HT1080 (cell line): ENCODE measurements around the gene GTF2E1. TPM values are rescaled to one million over a fixed set of nuclear protein-coding genes. Genes with fewer than 3 reads are reported as not detected.
"Not testable (repeated sequence)": the region's sequence is repeated elsewhere in the genome, so short reads cannot be mapped to it uniquely, and the experiment has no call there.

ENCODE experiments used
- DNase-seq: peaks from one replicate; pipeline ENCODE4 v3.0.0-alpha.2; 2015; ENCODE audit warnings: low read depth
- polyA plus RNA-seq, 2 experiments: library from polyadenylated mRNA; depleted of rRNA; stranded (reverse); fragments of >200 nt; gene quantifications; 2 replicates each; pipeline ENCODE4 v1.2.3, GENCODE V29; 2015
- total RNA-seq: library from RNA; depleted of rRNA; stranded (reverse); fragments of >200 nt; shearing (Covaris generic); gene quantifications from 2 replicates; pipeline ENCODE4 v1.2.3, GENCODE V29; 2014; rRNA removed

The GTF2E1 gene
- 17.2 and 26.0 TPM in 2 replicates for total RNA-seq
- polyA plus RNA-seq (2015; cell fraction: cytosol; rRNA removed) = 21.0 and 25.4 TPM in 2 replicates
- 31.0 and 32.5 TPM in 2 replicates for polyA plus RNA-seq (2015; cell fraction: nucleus; rRNA removed)

- peak; percentile 100 for DNase-seq
Measured at GRCh38 chr3:120742198-120742848, at the start of gene GTF2E1, which contains the start of gene RABL3. Gene GTF2E1 (plus strand): TSS chr3:120742744. CDS start chr3:120750553, 7,809 bp downstream. Gene RABL3 (minus strand): TSS chr3:120742516. CDS start chr3:120742507, 9 bp downstream.

- DNase-seq = peak; percentile 42
Measured at GRCh38 chr3:120693439-120694171, 48.9 kb upstream of the GTF2E1 start.

- no peak for DNase-seq
Measured at GRCh38 chr3:120699333-120699732, 43.2 kb upstream of the GTF2E1 start.

GRCh38 chr3:120705884-120706582 lies 36.5 kb upstream of the GTF2E1 start:
- DNase-seq = no peak

GRCh38 chr3:120706950-120707349 lies 35.6 kb upstream of the GTF2E1 start:
- no peak for DNase-seq

GRCh38 chr3:120708408-120708807 lies 34.1 kb upstream of the GTF2E1 start:
- no peak for DNase-seq

GRCh38 chr3:120710369-120710768 lies 32.2 kb upstream of the GTF2E1 start:
- no peak for DNase-seq

GRCh38 chr3:120713262-120713661 lies 29.3 kb upstream of the GTF2E1 start:
- no peak for DNase-seq

GRCh38 chr3:120719167-120719834 lies 23.2 kb upstream of the GTF2E1 start:
- not testable (repeated sequence) for DNase-seq

GRCh38 chr3:120726791-120727190 lies 15.8 kb upstream of the GTF2E1 start:
- DNase-seq = no peak

GRCh38 chr3:120730576-120731542 lies 11.7 kb upstream of the GTF2E1 start:
- DNase-seq = no peak

GRCh38 chr3:120738006-120738405 lies 4.5 kb upstream of the GTF2E1 start:
- DNase-seq = not testable (repeated sequence)

- DNase-seq = no peak
Measured at GRCh38 chr3:120741320-120741719, 1.2 kb upstream of the GTF2E1 start.

- DNase-seq = no peak
Measured at GRCh38 chr3:120741837-120742197, 727 bp upstream of the GTF2E1 start.

GRCh38 chr3:120742849-120743365 lies 363 bp downstream of the GTF2E1 start:
- DNase-seq = no peak

GRCh38 chr3:120743556-120744195 lies 1.1 kb downstream of the GTF2E1 start:
- DNase-seq = peak; percentile 39

GRCh38 chr3:120745466-120745865 lies 2.9 kb downstream of the GTF2E1 start:
- DNase-seq = no peak

GRCh38 chr3:120749843-120750242 lies 7.3 kb downstream of the GTF2E1 start:
- DNase-seq = no peak

GRCh38 chr3:120752230-120752629 lies 9.7 kb downstream of the GTF2E1 start:
- no peak for DNase-seq
